ENCODE measurements around the gene MTA2.

- TF ChIP-seq, protein P1, sequence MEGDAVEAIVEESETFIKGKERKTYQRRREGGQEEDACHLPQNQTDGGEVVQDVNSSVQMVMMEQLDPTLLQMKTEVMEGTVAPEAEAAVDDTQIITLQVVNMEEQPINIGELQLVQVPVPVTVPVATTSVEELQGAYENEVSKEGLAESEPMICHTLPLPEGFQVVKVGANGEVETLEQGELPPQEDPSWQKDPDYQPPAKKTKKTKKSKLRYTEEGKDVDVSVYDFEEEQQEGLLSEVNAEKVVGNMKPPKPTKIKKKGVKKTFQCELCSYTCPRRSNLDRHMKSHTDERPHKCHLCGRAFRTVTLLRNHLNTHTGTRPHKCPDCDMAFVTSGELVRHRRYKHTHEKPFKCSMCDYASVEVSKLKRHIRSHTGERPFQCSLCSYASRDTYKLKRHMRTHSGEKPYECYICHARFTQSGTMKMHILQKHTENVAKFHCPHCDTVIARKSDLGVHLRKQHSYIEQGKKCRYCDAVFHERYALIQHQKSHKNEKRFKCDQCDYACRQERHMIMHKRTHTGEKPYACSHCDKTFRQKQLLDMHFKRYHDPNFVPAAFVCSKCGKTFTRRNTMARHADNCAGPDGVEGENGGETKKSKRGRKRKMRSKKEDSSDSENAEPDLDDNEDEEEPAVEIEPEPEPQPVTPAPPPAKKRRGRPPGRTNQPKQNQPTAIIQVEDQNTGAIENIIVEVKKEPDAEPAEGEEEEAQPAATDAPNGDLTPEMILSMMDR (IDR thresholded peaks at IDR 0.05): no peak
- TF ChIP-seq ZFX (IDR thresholded peaks at IDR 0.05; ENCODE audit: borderline replicate concordance): no peak
These were observed 54.6 kb downstream of the MTA2 start for GRCh38 chr11:62546929-62547625.

Measured in 22Rv1 (cell line).